Measurements from ENCODE around the gene CYREN.
"Not testable (repeated sequence)": the region's sequence is repeated elsewhere in the genome, so short reads cannot be mapped to it uniquely, and the experiment has no call there.

Gene CYREN

DNA sequence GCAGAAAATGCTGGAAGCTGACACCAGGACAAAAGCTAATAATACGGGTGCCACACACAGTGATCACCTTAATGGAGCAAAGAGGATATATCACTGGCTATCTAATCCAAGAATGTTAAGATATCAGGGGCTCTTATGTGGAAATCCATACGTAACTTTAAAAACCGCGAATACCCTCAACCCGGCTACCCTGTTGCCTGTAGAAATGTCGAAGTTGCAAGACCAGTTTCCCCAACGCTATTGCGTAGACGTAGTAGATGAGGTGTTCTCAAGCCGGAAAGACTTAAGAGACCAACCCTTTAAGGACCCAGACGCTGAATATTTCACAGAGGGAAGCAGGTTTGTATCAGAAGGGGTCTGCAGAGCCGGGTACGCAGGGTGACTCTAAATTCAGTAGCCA, 7.9 kb upstream of the CYREN start:
- WGBS (ENCODE audit: insufficient coverage) = 95% methylated on average over 12 of the region's 13 CpGs
- Histone ChIP-seq H3K4me1 (ENCODE audit: control extremely low read depth in 1 of 4, control insufficient read depth in 4 of 4, insufficient read depth in 4 of 4, low read length in 3 of 4) (no peaks in the 10 kb centered on the region), H3K36me3 (ENCODE audit: control insufficient read depth in 4 of 4, insufficient read depth in 4 of 4, low read length in 3 of 4) (peaks cover 11 to 30% (median 19%) of the 10 kb centered on the region in 4 experiments), H3K27ac (ENCODE audit: insufficient read depth in 1 of 2, low read depth in 1 of 2, low read length in 2 of 2, poor library complexity in 1 of 2, severe bottlenecking in 2 of 2) (no peak overlapping the region), H3K27me3 (replicated peaks in 2 of 5; ENCODE audit: control insufficient read depth in 4 of 5, insufficient read depth in 5 of 5, low read length in 4 of 5) (no peaks in the 10 kb centered on the region), H3K4me3 (ENCODE audit: control insufficient read depth in 1 of 7, extremely low read depth in 1 of 7, insufficient read depth in 4 of 7, low read depth in 2 of 7, low read length in 6 of 7) (no peak overlapping the region), H3K9me3 (ENCODE audit: control extremely low read depth in 1 of 5, control insufficient read depth in 4 of 5, insufficient read depth in 2 of 5, low read depth in 1 of 5, low read length in 4 of 5) (peaks cover 3 to 33% (median 22%) of the 10 kb centered on the region in 5 experiments)
- no peak for DNase-seq
- ChIA-PET CTCF (interaction anchor here (0.6 to 1.0 kb wide), 2 partner anchors 13 to 57 kb away, joined by 3 to 4 read pairs; no protein-coding TSS in a partner anchor), POLR2A (no interaction called here)

DNA sequence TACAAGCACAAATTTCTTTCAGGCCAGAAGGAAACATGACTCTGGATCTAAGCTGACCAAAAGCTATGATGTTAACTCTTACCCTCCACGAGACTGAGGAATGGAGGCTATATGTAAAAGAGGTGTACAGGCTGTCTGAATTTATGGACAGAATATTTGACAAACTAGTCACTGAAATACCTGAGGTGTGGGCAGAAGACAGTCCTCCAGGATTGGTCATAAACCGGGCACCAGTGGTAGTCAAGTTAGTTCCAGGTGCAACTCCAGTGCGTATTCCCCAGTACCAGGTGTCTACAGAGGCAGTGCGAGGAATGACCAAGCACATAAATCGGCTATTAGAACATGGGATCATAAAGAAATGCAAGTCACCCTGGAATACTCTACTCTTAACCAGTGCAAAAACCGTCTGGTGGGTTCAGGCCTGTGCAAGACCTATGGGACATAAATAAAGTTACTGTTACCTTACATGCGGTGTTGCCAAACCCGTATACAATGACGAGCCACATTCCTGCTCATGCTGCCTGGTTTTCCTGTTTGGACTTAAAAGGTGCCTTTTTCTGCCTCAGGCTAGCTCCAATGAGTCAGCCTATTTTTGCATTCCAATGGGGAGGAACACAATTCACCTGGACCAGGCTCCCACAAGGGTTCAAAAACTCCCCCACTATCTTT, 6.7 kb upstream of the CYREN start:
- Histone ChIP-seq H3K27me3 (replicated peaks in 2 of 5; ENCODE audit: control insufficient read depth in 4 of 5, insufficient read depth in 5 of 5, low read length in 4 of 5) (no peaks in the 10 kb centered on the region), H3K4me1 (ENCODE audit: control extremely low read depth in 1 of 4, control insufficient read depth in 4 of 4, insufficient read depth in 4 of 4, low read length in 3 of 4) (peaks cover 0 to 2% (median 0%) of the 10 kb centered on the region in 4 experiments), H3K4me3 (ENCODE audit: control insufficient read depth in 1 of 7, extremely low read depth in 1 of 7, insufficient read depth in 4 of 7, low read depth in 2 of 7, low read length in 6 of 7) (no peak overlapping the region), H3K27ac (ENCODE audit: insufficient read depth in 1 of 2, low read depth in 1 of 2, low read length in 2 of 2, poor library complexity in 1 of 2, severe bottlenecking in 2 of 2) (no peak overlapping the region), H3K36me3 (ENCODE audit: control insufficient read depth in 4 of 4, insufficient read depth in 4 of 4, low read length in 3 of 4) (peaks cover 3 to 18% (median 9%) of the 10 kb centered on the region in 4 experiments), H3K9me3 (ENCODE audit: control extremely low read depth in 1 of 5, control insufficient read depth in 4 of 5, insufficient read depth in 2 of 5, low read depth in 1 of 5, low read length in 4 of 5) (peaks cover 0 to 23% (median 15%) of the 10 kb centered on the region in 5 experiments)
- POLR2A ChIA-PET = no interaction called here
- DNase-seq = no peak
- CTCF ChIA-PET = interaction anchor here (1.0 to 1.1 kb wide), 2 partner anchors 13 to 14 kb away, joined by 4 read pairs; no protein-coding TSS in a partner anchor
- WGBS (ENCODE audit: insufficient coverage) = 99% methylated on average over 8 of the region's 9 CpGs

- ChIA-PET CTCF (interaction anchor here (1.6 kb wide), 1 partner anchor 9 kb away, joined by 3 read pairs; no protein-coding TSS in a partner anchor), POLR2A (no interaction called here)
- H3K4me3 ChIP-seq (ENCODE audit: control insufficient read depth in 1 of 7, extremely low read depth in 1 of 7, insufficient read depth in 4 of 7, low read depth in 2 of 7, low read length in 6 of 7) = no peak overlapping the region
- H3K27me3 ChIP-seq (replicated peaks in 2 of 5; ENCODE audit: control insufficient read depth in 4 of 5, insufficient read depth in 5 of 5, low read length in 4 of 5) = no peaks in the 10 kb centered on the region
- 97% methylated on average over 6 of the region's 6 CpGs for WGBS (ENCODE audit: insufficient coverage)
- DNase-seq = no peak
- peaks cover 0 to 13% (median 6%) of the 10 kb centered on the region in 4 experiments for H3K4me1 ChIP-seq (ENCODE audit: control extremely low read depth in 1 of 4, control insufficient read depth in 4 of 4, insufficient read depth in 4 of 4, low read length in 3 of 4)
- peaks cover 0 to 9% (median 4%) of the 10 kb centered on the region in 4 experiments for H3K36me3 ChIP-seq (ENCODE audit: control insufficient read depth in 4 of 4, insufficient read depth in 4 of 4, low read length in 3 of 4)
- no peak overlapping the region for H3K27ac ChIP-seq (ENCODE audit: insufficient read depth in 1 of 2, low read depth in 1 of 2, low read length in 2 of 2, poor library complexity in 1 of 2, severe bottlenecking in 2 of 2)
- H3K9me3 ChIP-seq (ENCODE audit: control extremely low read depth in 1 of 5, control insufficient read depth in 4 of 5, insufficient read depth in 2 of 5, low read depth in 1 of 5, low read length in 4 of 5) = peaks cover 0 to 11% (median 4%) of the 10 kb centered on the region in 5 experiments
These were observed 5.4 kb upstream of the CYREN start for GRCh38 chr7:135175931-135176330.

DNA sequence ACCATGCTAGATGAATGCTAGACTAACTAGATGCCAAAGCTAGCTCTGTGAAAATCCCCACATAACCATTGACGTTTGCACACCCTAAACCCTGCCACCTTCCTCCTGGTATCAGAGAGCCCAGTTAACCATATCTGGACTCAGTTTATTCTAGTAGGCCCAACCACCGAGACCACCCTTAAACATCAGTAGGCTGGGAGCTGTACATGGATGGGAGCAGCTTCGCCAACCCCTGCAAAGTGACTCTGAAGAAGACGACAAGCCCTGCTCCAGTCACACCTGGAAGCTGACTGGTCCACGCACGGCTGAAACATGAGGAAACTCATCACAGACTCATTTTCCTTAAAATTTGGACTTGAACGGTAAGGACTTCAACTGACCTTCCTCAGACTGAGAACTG, 4.4 kb upstream of the CYREN start:
- DNase-seq = no peak
- Histone ChIP-seq H3K36me3 (ENCODE audit: control insufficient read depth in 4 of 4, insufficient read depth in 4 of 4, low read length in 3 of 4) (peaks cover 0 to 6% (median 1%) of the 10 kb centered on the region in 4 experiments), H3K27ac (ENCODE audit: insufficient read depth in 1 of 2, low read depth in 1 of 2, low read length in 2 of 2, poor library complexity in 1 of 2, severe bottlenecking in 2 of 2) (no peak overlapping the region), H3K4me3 (ENCODE audit: control insufficient read depth in 1 of 7, extremely low read depth in 1 of 7, insufficient read depth in 4 of 7, low read depth in 2 of 7, low read length in 6 of 7) (no peak overlapping the region), H3K4me1 (ENCODE audit: control extremely low read depth in 1 of 4, control insufficient read depth in 4 of 4, insufficient read depth in 4 of 4, low read length in 3 of 4) (peaks cover 0 to 16% (median 8%) of the 10 kb centered on the region in 4 experiments), H3K9me3 (ENCODE audit: control extremely low read depth in 1 of 5, control insufficient read depth in 4 of 5, insufficient read depth in 2 of 5, low read depth in 1 of 5, low read length in 4 of 5) (peaks cover 0 to 6% (median 0%) of the 10 kb centered on the region in 5 experiments), H3K27me3 (replicated peaks in 2 of 5; ENCODE audit: control insufficient read depth in 4 of 5, insufficient read depth in 5 of 5, low read length in 4 of 5) (no peaks in the 10 kb centered on the region)
- 100% methylated on average over 6 of the region's 7 CpGs for WGBS (ENCODE audit: insufficient coverage)
- ChIA-PET CTCF (interaction anchor here (1.8 to 2.6 kb wide), 3 partner anchors 9 to 189 kb away, joined by 4 to 9 read pairs (median 4); partner anchors contain the start of gene AGBL3), POLR2A (no interaction called here)

DNA sequence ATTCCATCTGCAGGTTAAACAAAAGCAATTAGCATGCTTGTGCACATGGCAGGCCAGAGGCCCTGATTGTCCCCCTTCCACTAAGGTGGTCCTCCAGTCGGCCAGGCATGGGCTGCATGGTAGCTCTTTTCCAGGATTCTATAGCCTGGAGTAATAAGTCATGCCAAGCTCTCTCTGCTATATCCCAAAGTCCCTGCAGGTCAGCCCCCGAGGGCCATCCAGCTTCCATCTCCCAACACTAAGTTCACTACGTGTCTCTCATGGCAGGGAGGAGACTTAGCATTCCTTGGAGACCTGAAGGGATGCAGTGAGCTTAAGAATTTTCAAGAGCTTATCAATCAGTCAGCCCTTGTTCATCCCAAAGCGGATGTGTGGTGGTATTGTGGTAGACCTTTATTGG, 3.4 kb upstream of the CYREN start:
- DNase-seq; H3K36me3 ChIP-seq (ENCODE audit: control insufficient read depth in 4 of 4, insufficient read depth in 4 of 4, low read length in 3 of 4); H3K9me3 ChIP-seq (ENCODE audit: control extremely low read depth in 1 of 5, control insufficient read depth in 4 of 5, insufficient read depth in 2 of 5, low read depth in 1 of 5, low read length in 4 of 5); POLR2A ChIA-PET; H3K27ac ChIP-seq (ENCODE audit: insufficient read depth in 1 of 2, low read depth in 1 of 2, low read length in 2 of 2, poor library complexity in 1 of 2, severe bottlenecking in 2 of 2); H3K4me3 ChIP-seq (ENCODE audit: control insufficient read depth in 1 of 7, extremely low read depth in 1 of 7, insufficient read depth in 4 of 7, low read depth in 2 of 7, low read length in 6 of 7); H3K27me3 ChIP-seq (replicated peaks in 2 of 5; ENCODE audit: control insufficient read depth in 4 of 5, insufficient read depth in 5 of 5, low read length in 4 of 5): not testable (repeated sequence)
- peaks cover 10 to 26% (median 18%) of the 10 kb centered on the region in 4 experiments for H3K4me1 ChIP-seq (ENCODE audit: control extremely low read depth in 1 of 4, control insufficient read depth in 4 of 4, insufficient read depth in 4 of 4, low read length in 3 of 4)
- 100% methylated on average over 3 of the region's 4 CpGs for WGBS (ENCODE audit: insufficient coverage)
- CTCF ChIA-PET = interaction anchor here (0.5 to 2.6 kb wide), 4 partner anchors 8 to 454 kb away, joined by 3 to 9 read pairs (median 4); partner anchors contain the start of gene AGBL3

DNA sequence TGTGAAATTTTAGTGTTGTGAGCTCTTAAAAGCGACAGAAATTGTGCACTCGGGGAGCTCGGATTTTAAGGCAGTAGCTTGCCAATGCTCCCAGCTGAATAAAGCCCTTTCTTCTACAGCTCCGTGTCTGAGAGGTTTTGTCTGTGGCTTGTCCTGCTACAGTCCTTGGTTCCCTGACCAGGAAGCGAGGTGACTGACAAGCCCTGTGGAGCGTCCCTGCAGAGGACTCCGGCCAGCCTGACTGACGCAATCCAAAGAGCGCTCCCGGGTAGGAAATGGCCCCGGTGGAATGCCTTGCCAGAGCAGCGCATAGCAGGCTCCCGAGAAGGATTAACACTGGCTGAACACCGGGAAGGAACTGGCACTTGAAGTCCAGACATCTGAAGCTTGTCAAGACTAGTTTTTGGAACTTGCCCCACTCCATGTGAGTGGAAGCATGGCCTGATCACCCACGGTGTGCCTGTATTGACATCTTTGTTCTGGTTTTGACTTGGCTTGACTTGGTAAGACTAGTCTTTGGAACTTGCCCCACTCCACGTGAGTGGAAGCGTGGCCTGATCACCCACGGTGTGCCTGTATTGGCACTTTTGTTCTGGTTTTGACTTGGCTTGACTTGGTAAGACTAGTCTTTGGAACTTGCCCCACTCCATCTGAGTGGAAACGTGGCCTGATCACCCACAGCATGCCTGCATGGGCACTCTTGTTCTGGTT, 1.2 kb upstream of the CYREN start:
- Histone ChIP-seq H3K4me3 (ENCODE audit: control insufficient read depth in 1 of 7, extremely low read depth in 1 of 7, insufficient read depth in 4 of 7, low read depth in 2 of 7, low read length in 6 of 7) (peak overlapping the region in 2 of 7 experiments; percentile 87 to 93), H3K36me3 (ENCODE audit: control insufficient read depth in 4 of 4, insufficient read depth in 4 of 4, low read length in 3 of 4) (peaks cover 0 to 23% (median 7%) of the 10 kb centered on the region in 4 experiments), H3K27ac (ENCODE audit: insufficient read depth in 1 of 2, low read depth in 1 of 2, low read length in 2 of 2, poor library complexity in 1 of 2, severe bottlenecking in 2 of 2) (peak overlapping the region in 1 of 2 experiments; percentile 90), H3K4me1 (ENCODE audit: control extremely low read depth in 1 of 4, control insufficient read depth in 4 of 4, insufficient read depth in 4 of 4, low read length in 3 of 4) (peaks cover 16 to 48% (median 39%) of the 10 kb centered on the region in 4 experiments)
- POLR2A ChIA-PET = interaction anchor here (0.6 to 3.2 kb wide), 3 partner anchors 12 to 451 kb away, joined by 5 to 26 read pairs (median 11); partner anchors contain the start of gene TMEM140
- DNase-seq; H3K9me3 ChIP-seq (ENCODE audit: control extremely low read depth in 1 of 5, control insufficient read depth in 4 of 5, insufficient read depth in 2 of 5, low read depth in 1 of 5, low read length in 4 of 5); H3K27me3 ChIP-seq (replicated peaks in 2 of 5; ENCODE audit: control insufficient read depth in 4 of 5, insufficient read depth in 5 of 5, low read length in 4 of 5): not testable (repeated sequence)
- WGBS (ENCODE audit: insufficient coverage) = 92% methylated on average over 18 of the region's 19 CpGs
- CTCF ChIA-PET = interaction anchor here (0.7 to 15.2 kb wide), 11 partner anchors 10 to 538 kb away, joined by 3 to 182 read pairs (median 4); partner anchors contain the start of genes AGBL3 and TMEM140

Data from common myeloid progenitor, CD34-positive (primary cell).